Activated CD4-positive, alpha-beta T cell treated with anti-CD3 and anti-CD28 coated beads for 36 hours (primary cell): ENCODE measurements around the gene CAMTA1. TPM values are rescaled to one million over a fixed set of nuclear protein-coding genes. Genes with fewer than 3 reads are reported as not detected.
A peak's percentile ranks its signal among the peaks of the same experiment; 100 is the strongest.

Experiments used
- ATAC-seq: fragments of 200-7000 bp; cut with Tn5 transposase; one replicate; pipeline ENCODE4 v1.10.0; 2021; ENCODE audit warnings: mild to moderate bottlenecking, moderate library complexity
- CTCF ChIA-PET: fragments of 350-600 bp; sonication (Branson Sonifier 250); formaldehyde crosslinking; loops from one replicate; lab custom pipeline; 2021; ENCODE audit warnings: antibody characterized with exemption; lab: Charles Lee
- POLR2A ChIA-PET: fragments of 350-600 bp; sonication (Branson Sonifier 250); formaldehyde crosslinking; loops from one replicate; lab custom pipeline; 2021; ENCODE audit warnings: antibody characterized with exemption, inconsistent platforms; lab: Charles Lee
- DNase-seq: peaks from one replicate; pipeline ENCODE4 v3.0.0-alpha.2; 2020
- H3K27ac Mint-ChIP-seq: one replicate; pipeline ENCODE4 v1.8.0; 2021; ENCODE audit warnings: mixed read lengths
- H3K27me3 Mint-ChIP-seq: one replicate; pipeline ENCODE4 v1.8.0; 2021; ENCODE audit warnings: mixed read lengths
- H3K36me3 Mint-ChIP-seq: one replicate; pipeline ENCODE4 v1.8.0; 2021; ENCODE audit warnings: low read depth, mixed read lengths
- H3K4me1 Mint-ChIP-seq: one replicate; pipeline ENCODE4 v1.8.0; 2021; ENCODE audit warnings: mixed read lengths
- H3K4me3 Mint-ChIP-seq: one replicate; pipeline ENCODE4 v1.8.0; 2021; ENCODE audit warnings: mild to moderate bottlenecking, moderate library complexity, mixed read lengths
- H3K9me3 Mint-ChIP-seq: one replicate; pipeline ENCODE4 v1.8.0; 2021; ENCODE audit warnings: low read depth, mixed read lengths
- intact Hi-C, 2 experiments: fragments of 100-400 bp; cut with DNase I in 1 of 2; cut with micrococcal nuclease in 1 of 2; formaldehyde crosslinking; loops; one replicate each; pipeline versions ENCODE4 v1.14.2 to v1.15.1; 2022 to 2024; cut with DNase I, micrococcal nuclease
- total RNA-seq, 2 experiments: library from RNA; stranded (reverse); gene quantifications; one replicate each; pipeline ENCODE4 v1.2.3, GENCODE V29; 2021

CAMTA1 gene
- total RNA-seq, 2 experiments from 2014 or later = 62.3 to 76.7 TPM

DNA sequence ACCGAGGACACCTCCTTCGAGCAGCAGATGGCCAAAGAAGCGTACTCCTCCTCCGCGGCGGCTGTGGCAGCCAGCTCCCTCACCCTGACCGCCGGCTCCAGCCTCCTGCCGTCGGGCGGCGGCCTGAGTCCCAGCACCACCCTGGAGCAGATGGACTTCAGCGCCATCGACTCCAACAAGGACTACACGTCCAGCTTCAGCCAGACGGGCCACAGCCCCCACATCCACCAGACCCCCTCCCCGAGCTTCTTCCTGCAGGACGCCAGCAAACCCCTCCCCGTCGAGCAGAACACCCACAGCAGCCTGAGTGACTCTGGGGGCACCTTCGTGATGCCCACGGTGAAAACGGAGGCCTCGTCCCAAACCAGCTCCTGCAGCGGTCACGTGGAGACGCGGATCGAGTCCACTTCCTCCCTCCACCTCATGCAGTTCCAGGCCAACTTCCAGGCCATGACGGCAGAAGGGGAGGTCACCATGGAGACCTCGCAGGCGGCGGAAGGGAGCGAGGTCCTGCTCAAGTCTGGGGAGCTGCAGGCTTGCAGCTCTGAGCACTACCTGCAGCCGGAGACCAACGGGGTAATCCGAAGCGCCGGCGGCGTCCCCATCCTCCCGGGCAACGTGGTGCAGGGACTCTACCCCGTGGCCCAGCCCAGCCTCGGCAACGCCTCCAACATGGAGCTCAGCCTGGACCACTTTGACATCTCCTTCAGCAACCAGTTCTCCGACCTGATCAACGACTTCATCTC is 879.1 kb downstream of the CAMTA1 start:
- no peak for DNase-seq
- H3K27ac Mint-ChIP-seq = no peak overlapping the region
- ChIA-PET POLR2A (no interaction called here), CTCF (interaction anchor here (0.6 to 8.0 kb wide), 5 partner anchors 9 to 129 kb away, joined by 3 to 334 read pairs (median 3); no protein-coding TSS in a partner anchor)
- H3K27me3 Mint-ChIP-seq = no peaks in the 10 kb centered on the region
- no peaks in the 10 kb centered on the region for H3K36me3 Mint-ChIP-seq
- intact Hi-C loops = no loop called here
- no peaks in the 10 kb centered on the region for H3K4me1 Mint-ChIP-seq
- ATAC-seq = no peak
- H3K9me3 Mint-ChIP-seq = no peaks in the 10 kb centered on the region
- H3K4me3 Mint-ChIP-seq = no peak overlapping the region

DNA sequence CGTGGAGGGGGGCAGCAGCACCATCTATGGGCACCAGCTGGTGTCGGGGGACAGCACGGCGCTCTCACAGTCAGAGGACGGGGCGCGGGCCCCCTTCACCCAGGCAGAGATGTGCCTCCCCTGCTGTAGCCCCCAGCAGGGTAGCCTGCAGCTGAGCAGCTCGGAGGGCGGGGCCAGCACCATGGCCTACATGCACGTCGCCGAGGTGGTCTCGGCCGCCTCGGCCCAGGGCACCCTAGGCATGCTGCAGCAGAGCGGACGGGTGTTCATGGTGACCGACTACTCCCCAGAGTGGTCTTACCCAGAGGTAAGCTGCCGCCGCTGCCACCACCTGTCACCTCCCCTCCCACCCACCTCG is 879.6 kb downstream of the CAMTA1 start:
- H3K9me3 Mint-ChIP-seq = no peaks in the 10 kb centered on the region
- H3K27ac Mint-ChIP-seq = no peak overlapping the region
- intact Hi-C loops = no loop called here
- no peak overlapping the region for H3K4me3 Mint-ChIP-seq
- H3K4me1 Mint-ChIP-seq = no peaks in the 10 kb centered on the region
- H3K36me3 Mint-ChIP-seq = no peaks in the 10 kb centered on the region
- H3K27me3 Mint-ChIP-seq = no peaks in the 10 kb centered on the region
- ATAC-seq (no peak), DNase-seq (no peak)
- CTCF ChIA-PET = interaction anchor here (0.5 to 8.0 kb wide), 5 partner anchors 13 to 672 kb away, joined by 3 to 334 read pairs (median 3); no protein-coding TSS in a partner anchor
- POLR2A ChIA-PET = no interaction called here

DNA sequence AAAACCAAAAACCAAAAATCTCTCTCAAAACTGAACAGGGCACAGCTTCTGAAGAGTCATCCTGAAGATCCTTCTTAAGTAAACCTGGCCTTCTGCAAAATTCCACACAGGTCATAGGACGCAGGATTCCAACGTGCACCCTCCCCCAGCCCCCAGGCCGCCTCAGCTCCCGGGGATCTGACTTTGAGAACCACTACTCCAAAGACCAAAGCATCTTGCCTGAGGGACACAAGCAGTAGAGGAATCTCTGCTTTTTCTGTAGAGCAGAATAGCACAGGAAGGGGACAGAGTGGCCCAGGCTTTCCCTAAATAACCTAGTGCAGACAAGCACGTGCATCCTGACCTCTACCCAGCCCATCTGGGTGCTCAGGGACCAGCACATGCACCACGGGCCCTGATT is 881.0 kb downstream of the CAMTA1 start:
- Mint-ChIP-seq H3K36me3 (no peaks in the 10 kb centered on the region), H3K4me3 (no peak overlapping the region), H3K27me3 (peaks cover 2% of the 10 kb centered on the region), H3K4me1 (no peaks in the 10 kb centered on the region), H3K27ac (no peak overlapping the region), H3K9me3 (no peaks in the 10 kb centered on the region)
- no peak for DNase-seq
- CTCF ChIA-PET = interaction anchor here (0.7 to 8.0 kb wide), 4 partner anchors 85 to 353 kb away, joined by 3 to 334 read pairs (median 4); no protein-coding TSS in a partner anchor
- ATAC-seq = no peak
- POLR2A ChIA-PET = no interaction called here
- intact Hi-C loops = loop anchor here in 1 of 2 experiments (2.0 kb wide), 1 partner anchor 237 kb away; no protein-coding TSS in a partner anchor

DNA sequence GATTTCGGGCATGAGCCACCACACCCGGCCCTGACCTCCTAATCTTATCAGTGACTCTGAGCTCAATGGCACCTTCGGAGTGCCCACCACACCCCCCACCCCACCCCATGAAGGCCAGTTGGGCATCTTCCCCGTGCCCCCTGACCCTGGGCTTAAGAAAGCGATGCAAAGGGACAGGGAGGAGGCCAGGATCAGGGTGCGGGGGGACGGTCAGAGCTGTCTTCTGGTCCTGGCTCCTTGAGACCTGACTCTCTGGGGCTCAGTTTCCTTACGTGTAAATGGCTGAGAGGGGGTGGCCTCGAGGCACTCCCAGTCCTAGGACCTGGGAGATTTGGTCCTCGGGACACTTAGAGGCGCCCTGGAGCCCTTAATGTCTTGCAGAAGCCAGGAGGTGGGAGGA is 881.9 kb downstream of the CAMTA1 start:
- no peaks in the 10 kb centered on the region for H3K4me1 Mint-ChIP-seq

DNA sequence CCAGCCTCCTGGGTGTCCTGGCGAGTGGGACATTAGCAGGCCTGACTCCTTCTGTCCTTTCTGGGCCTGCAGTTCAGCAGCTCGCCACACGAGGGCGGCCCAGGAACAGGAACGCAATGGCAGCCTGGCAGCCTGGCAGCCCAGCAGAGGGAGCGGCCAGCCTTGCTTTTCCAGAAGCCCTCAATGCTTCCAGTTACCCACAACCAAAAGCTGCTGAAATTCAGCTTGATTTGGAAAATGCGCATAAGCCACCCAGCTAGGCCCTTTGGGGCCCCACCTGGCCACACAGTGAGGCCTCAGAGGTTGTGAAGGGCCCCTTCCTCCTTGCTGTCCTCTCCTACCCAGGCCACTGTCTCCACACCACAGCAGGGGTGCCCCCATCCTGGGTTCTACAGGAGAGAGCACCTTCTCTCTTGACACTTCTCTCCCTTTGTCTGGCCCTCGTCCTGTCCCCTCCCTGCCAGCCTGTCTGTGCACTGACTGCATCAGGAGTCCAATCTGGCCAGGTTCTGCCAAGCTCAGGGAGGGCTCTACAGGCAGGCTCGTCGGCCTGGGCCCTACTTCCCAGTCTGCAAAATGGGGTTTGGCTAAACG is 882.5 kb downstream of the CAMTA1 start:
- DNase-seq (peak; percentile 90), ATAC-seq (peak; percentile 83)
- no peak overlapping the region for H3K4me3 Mint-ChIP-seq
- intact Hi-C loops = loop anchor here (1.0 to 2.0 kb wide), 4 partner anchors 86 to 682 kb away; no protein-coding TSS in a partner anchor
- peaks cover 3% of the 10 kb centered on the region for H3K27me3 Mint-ChIP-seq
- no peak overlapping the region for H3K27ac Mint-ChIP-seq
- no peaks in the 10 kb centered on the region for H3K36me3 Mint-ChIP-seq
- CTCF ChIA-PET = interaction anchor here (0.5 to 8.0 kb wide), 26 partner anchors 10 to 1479 kb away, joined by 3 to 334 read pairs (median 4); no protein-coding TSS in a partner anchor
- POLR2A ChIA-PET = no interaction called here
- no peaks in the 10 kb centered on the region for H3K9me3 Mint-ChIP-seq
- H3K4me1 Mint-ChIP-seq = no peaks in the 10 kb centered on the region

More for the DNA sequence above, 881.9 kb downstream of the CAMTA1 start:
- intact Hi-C loops = loop anchor here (1.0 to 2.0 kb wide), 4 partner anchors 86 to 682 kb away; no protein-coding TSS in a partner anchor
- Mint-ChIP-seq H3K27me3 (peaks cover 2% of the 10 kb centered on the region), H3K36me3 (no peaks in the 10 kb centered on the region), H3K9me3 (no peaks in the 10 kb centered on the region), H3K27ac (no peak overlapping the region), H3K4me3 (no peak overlapping the region)
- DNase-seq (no peak), ATAC-seq (no peak)
- POLR2A ChIA-PET = no interaction called here
- CTCF ChIA-PET = interaction anchor here (0.5 to 8.0 kb wide), 17 partner anchors 11 to 1480 kb away, joined by 3 to 334 read pairs (median 4); no protein-coding TSS in a partner anchor

DNA sequence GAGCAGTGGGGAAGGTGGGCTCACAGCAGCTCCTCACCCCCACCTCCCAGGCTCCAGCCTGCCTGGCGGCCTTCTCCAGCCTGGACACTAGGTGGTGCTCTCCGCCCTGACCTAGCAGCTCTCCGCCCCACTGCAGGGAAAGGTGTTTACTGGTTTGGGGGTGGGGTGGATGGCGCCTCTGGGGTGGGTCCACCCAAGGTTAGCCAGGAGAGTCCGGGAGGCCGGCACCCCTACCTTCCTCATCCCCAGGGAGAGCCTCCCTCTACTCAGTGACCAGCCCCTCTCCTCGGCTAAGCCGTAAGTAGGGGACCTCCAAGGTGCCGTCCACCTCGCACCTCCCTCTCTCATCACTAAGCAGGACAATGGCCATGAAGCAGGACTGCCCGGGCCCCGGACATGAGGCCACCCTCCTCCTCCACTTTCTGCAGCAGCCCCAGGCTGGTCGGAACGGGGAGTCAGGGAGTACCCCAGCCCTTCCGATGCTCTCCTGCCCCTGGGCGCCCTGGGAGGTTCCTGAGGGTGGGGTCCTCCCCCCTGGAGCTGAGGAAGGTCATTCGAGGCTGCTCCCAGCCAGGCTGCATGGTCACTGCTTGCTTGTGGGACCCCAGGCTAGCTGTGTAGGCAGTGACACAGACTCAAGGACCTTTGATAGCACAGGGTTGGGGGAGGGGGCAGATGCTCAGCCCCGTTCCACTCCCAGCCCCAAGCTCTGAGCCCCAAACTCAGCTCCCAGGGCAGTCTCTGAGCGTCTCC is 884.5 kb downstream of the CAMTA1 start:
- Mint-ChIP-seq H3K4me3 (peak overlapping the region; percentile 30), H3K4me1 (no peaks in the 10 kb centered on the region), H3K27me3 (peaks cover 3% of the 10 kb centered on the region), H3K36me3 (no peaks in the 10 kb centered on the region), H3K27ac (no peak overlapping the region), H3K9me3 (no peaks in the 10 kb centered on the region)
- intact Hi-C loops = no loop called here
- ATAC-seq (peak; percentile 67), DNase-seq (peak; percentile 79)
- ChIA-PET CTCF (interaction anchor here (0.8 to 8.0 kb wide), 19 partner anchors 8 to 345 kb away, joined by 3 to 334 read pairs (median 4); no protein-coding TSS in a partner anchor), POLR2A (interaction anchor here (0.6 kb wide), 2 partner anchors 11 to 965 kb away, joined by 3 read pairs; no protein-coding TSS in a partner anchor)

DNA sequence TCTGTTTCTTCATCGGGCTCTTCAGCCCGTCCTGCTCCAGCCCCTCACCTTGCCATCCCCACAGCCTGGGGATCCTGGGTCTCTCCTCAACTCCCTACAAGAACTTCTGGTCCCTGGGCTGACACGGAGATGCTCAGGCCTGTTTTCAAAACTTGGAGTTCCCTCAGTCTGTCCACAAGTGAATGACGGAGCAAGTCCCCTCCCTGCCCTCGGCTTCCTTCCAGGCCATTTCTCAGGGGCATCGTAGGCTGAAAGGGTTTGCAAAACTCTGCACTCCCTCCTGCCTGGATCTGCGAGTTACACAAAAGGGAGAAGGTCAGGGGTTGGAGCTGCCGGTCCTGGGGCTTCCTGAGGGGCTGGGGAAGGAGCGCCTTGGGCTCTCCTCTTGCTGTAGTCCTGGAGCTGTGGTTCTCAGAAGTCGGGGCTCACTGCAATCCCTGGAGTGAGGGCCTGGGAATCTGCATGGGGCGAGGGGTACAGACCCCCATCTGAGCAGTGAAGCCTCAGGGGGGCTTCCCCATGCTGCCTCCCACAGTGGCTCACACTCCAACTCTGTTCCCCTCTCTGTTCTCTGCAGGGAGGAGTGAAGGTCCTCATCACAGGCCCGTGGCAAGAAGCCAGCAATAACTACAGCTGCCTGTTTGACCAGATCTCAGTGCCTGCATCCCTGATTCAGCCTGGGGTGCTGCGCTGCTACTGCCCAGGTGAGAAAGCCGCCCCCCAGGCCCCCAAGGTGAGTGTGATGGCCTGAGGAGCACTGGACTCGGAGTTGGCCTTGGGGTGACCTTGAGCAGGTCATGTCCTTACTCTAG is 885.3 kb downstream of the CAMTA1 start:
- Mint-ChIP-seq H3K36me3 (no peaks in the 10 kb centered on the region), H3K27ac (no peak overlapping the region), H3K4me3 (no peak overlapping the region), H3K9me3 (no peaks in the 10 kb centered on the region), H3K4me1 (no peaks in the 10 kb centered on the region), H3K27me3 (peaks cover 3% of the 10 kb centered on the region)
- ATAC-seq (no peak), DNase-seq (no peak)
- POLR2A ChIA-PET = no interaction called here
- intact Hi-C loops = no loop called here
- CTCF ChIA-PET = interaction anchor here (0.7 to 8.0 kb wide), 9 partner anchors 9 to 233 kb away, joined by 3 to 334 read pairs (median 4); no protein-coding TSS in a partner anchor

DNA sequence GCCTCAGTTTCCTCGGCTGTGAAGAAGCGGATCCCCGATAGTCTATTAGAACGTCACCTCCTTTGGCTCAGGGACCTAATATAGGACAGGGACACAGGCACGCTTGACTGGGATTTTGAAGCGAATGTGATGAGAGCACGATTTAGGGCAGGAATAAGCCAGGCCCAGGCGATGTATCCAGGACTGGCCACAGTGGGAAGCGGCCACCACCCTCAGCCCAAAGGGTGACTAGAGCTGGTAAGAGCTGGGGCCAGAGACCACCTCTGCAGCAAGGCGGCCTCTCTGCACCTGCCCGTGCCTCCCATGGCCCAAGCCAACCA is 885.9 kb downstream of the CAMTA1 start:
- ChIA-PET CTCF (interaction anchor here (0.7 to 8.0 kb wide), 3 partner anchors 56 to 121 kb away, joined by 3 to 334 read pairs (median 4); no protein-coding TSS in a partner anchor), POLR2A (no interaction called here)
- H3K27me3 Mint-ChIP-seq = peaks cover 3% of the 10 kb centered on the region
- H3K4me1 Mint-ChIP-seq = no peaks in the 10 kb centered on the region
- H3K27ac Mint-ChIP-seq = no peak overlapping the region
- intact Hi-C loops = no loop called here
- no peaks in the 10 kb centered on the region for H3K9me3 Mint-ChIP-seq
- H3K4me3 Mint-ChIP-seq = no peak overlapping the region
- DNase-seq (no peak), ATAC-seq (no peak)
- H3K36me3 Mint-ChIP-seq = no peaks in the 10 kb centered on the region

DNA sequence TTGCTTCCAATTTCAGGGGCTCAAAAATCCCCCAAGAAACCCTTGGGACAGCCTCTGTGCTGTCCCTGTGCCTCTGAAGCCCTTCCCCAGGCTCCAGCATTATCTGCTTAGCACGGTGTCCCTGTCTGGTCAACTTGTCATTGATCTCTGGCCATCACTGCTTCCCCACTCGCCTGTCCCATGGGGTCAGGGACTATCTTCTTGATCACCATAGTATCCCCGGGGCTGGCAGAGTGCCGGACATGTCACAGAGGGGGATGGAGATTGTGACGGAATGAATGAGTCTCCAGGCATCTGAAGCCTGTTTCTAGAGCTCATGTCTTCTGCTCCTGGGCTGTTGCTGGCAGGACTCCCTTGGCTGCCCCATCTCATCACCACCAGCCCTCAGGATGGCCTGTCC is 886.4 kb downstream of the CAMTA1 start:
- Mint-ChIP-seq H3K36me3 (no peaks in the 10 kb centered on the region), H3K4me1 (no peaks in the 10 kb centered on the region), H3K27me3 (peaks cover 3% of the 10 kb centered on the region), H3K27ac (no peak overlapping the region), H3K4me3 (no peak overlapping the region), H3K9me3 (no peaks in the 10 kb centered on the region)
- DNase-seq (no peak), ATAC-seq (no peak)
- CTCF ChIA-PET = interaction anchor here (1.1 to 5.8 kb wide), 2 partner anchors 33 to 81 kb away, joined by 3 to 25 read pairs; no protein-coding TSS in a partner anchor
- intact Hi-C loops = no loop called here
- POLR2A ChIA-PET = no interaction called here

DNA sequence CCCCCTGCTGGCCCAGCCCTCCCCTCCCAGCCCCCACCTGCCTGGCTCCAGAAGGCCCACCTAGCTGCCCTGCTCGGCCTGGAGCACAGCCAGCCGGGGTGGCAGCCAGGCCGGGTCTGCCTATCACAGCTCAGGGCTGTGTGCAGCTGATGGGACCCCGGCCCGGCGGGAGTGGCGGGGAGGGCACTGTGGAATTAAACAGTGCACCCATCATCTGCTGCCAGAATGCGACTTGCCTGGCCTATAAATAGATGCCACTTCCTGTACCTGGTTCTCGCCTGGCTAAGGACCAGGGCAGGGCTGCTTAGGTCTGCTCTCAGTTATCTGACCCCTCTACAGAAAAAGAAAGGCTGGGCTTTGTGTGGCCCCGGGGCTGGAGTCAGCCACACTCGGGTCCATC is 887.6 kb downstream of the CAMTA1 start:
- CTCF ChIA-PET = interaction anchor here (0.9 to 5.8 kb wide), 3 partner anchors 9 to 80 kb away, joined by 3 to 25 read pairs (median 3); no protein-coding TSS in a partner anchor
- Mint-ChIP-seq H3K4me1 (no peaks in the 10 kb centered on the region), H3K36me3 (no peaks in the 10 kb centered on the region), H3K9me3 (no peaks in the 10 kb centered on the region), H3K27me3 (peaks cover 3% of the 10 kb centered on the region), H3K27ac (no peak overlapping the region), H3K4me3 (no peak overlapping the region)
- intact Hi-C loops = no loop called here
- no peak for DNase-seq
- ATAC-seq = no peak
- POLR2A ChIA-PET = no interaction called here
